NCI-H1436 treated with DMSO at 0.1 percent for 48 hours (cell line): ENCODE data around the gene LINC01488.

Experiments used
- DNase-seq: peaks from one replicate; lab custom pipeline; 2025; lab: John Stamatoyannopoulos, UW

The LINC01488 gene

DNA sequence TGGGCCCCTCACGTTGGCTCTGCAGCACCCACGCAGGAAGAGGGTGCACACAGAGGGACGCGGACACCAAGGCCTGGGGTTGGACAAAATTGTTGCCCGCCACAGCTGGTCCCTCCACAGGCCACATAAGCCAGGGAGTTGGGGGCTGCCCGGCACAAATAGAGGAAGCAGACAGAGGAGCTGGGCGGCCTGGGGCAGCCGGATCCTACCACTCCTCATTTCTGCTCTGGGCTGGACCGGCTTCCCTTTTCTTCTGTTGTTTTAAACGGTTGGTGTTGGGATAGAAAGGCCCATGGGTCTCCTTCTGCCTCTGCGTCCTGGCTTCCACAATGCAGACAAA lies 36.4 kb upstream of the LINC01488 start:
- no peak for DNase-seq

DNA sequence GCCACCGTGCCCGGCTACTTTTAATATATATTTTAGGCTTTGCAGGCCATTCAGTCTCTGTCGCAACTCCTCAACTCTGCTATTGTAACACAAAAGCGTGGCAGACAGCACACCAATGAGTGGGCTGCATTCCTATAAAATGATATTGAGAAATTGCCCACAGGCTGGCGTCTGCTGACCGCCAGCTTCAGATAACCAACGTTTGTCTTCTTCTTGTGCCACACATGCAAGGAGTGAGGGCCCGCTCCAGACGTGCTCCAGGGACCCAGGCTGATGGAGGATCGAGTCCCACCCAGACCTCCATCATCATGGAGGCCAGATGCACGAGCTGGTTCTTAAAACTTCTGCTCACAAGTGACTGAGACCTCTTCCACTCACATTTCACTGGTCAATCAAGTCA lies 35.4 kb upstream of the LINC01488 start:
- DNase-seq, result no peak

DNA sequence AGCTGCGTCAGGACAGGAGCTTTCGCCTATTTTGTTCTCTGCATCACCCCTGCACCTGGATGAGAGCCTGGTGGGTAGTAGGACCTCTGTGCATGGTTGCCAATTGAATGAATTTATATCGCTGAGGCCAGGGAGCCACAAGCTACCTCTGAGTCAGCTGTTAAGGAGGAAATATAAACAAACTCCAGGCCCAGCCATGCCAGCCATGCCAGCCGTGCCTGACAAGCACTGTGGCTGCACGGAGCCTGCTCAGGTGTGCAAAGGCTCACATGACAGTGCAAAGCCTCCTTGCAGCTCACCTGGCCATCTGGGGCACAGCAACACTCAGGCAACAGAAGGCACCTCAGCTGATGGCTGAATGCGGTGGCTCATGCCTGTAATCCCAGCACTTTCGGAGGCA lies 33.7 kb upstream of the LINC01488 start:
- DNase-seq, result no peak

DNA sequence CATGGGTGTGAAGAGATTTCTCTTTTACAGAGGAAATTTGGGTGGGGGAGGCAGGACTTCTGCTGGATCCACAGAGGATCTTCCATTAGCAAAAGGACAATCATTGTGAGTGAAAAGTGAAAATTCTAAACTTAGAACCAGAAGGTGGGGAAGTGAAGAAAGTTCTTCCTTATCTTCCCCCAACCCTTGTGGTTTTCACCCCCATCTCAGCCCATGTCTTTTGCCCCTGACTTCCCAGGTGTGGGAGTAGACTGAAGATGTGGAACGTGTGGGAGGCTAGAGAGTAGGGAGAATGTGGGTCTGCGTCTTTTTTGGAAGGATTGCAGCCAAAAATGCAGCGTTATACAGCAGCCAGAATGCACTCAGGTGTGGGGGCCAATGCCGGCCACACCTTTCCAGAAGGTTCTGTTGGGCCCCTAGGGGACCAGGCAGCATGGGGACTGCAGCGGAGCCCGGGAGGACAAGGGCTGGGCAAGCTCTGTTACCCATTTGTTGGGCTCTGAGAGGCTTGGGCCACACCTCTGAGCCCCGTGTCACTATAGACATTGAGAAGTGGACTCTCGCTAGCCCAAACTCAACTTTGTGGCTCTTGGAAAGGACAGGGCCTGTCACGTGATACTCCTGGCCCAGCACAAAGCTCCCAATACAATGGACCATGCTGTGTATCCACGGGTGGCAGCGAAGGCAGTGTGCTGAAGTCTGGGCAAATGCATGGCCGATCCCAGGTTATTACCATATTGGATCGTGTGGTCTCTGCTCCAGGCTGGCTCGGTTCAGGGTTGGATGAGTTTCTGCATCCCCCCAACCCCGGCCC lies 32.8 kb upstream of the LINC01488 start:
- DNase-seq, result no peak

DNA sequence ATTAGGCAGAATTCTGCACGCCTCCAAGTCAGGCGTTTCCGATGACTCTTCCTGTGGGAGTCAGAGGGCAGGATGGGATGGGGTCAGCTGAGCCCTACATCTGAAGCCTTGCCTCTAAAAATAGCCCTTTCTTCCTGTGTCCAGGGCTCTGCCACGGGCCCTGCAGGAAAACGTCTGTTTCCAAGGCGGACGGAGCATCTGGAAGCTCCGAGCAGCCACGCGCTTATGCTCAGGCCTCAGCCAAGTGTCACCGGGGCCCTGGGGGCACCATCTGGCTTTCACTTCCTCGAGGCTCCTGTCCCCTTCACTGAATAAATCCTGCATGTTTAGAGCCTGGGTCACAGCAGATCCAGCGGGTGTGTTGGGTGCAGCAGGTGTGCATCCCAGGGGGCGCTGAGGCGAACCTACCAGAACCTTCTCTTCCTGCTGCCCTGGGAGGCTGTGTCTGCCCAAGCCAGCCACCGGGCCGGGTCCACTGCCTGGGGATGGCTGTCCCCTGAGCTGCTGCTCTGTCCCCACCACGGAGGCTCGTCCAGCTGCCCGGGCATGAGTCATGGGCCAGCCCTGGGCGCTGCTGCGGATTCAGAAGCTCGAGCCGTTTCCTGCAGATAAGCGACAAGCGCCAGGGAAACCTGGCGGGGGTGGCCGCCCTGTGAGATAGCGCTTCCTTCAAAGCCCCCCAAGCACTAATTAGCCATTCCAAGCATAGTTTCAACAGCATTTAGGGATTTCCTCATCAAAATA lies 32.0 kb upstream of the LINC01488 start:
- DNase-seq, result no peak

DNA sequence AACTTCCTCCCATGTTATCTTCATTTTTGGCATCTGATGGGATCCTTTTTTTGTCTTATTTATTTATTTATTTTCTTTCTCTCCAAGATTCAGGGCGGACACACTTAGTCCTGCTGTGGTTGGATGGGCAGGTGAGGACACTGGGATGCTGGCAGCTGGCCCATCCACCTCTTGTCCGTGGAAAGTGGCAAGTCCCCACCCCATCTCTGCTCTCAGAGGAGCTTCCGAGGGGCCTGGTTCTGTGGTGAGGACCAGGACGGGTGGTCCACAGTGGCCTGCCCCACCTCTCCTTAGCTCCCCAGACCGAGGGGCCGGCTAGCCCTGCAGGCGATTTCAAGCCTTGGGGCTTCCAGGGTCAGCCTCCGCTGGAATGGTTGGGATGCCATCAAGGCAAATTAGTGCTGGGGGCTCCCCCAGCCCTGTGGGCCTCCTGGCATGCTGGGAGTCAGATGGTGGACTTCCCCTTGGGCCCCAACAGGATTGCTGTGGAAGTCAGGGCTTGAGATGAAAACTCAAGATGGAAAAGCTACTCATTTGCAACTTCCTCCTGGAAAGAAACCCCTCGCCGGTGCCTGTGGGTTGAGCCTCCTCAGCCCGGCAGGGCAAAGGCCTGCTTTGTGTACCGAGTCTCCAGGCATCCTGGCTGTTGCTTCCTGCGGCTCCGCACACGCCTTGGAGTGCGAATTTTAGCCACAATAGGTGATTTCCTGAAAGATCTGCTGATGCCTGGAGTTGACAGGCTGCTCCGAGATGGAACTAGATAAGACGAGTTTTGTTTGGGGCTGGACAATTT lies 31.2 kb upstream of the LINC01488 start:
- DNase-seq, result no peak

DNA sequence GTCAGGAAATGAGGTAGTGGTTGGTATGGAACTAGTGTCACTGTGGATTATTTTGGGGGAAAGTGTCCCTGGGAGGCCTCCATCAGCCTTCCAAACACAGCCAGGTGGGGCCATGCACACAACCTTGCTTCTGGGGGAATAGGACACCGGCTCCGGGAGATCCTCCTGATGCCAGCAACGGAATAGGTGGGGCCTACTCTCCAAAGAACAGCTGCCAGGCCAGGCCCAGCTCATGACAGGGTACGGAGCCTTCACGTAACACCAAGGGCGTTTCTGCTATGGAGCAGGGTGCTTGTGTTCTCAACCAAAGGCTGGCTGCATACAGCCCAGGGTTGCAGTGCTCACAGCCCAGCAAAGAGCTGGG lies 30.6 kb upstream of the LINC01488 start:
- DNase-seq, result no peak

DNA sequence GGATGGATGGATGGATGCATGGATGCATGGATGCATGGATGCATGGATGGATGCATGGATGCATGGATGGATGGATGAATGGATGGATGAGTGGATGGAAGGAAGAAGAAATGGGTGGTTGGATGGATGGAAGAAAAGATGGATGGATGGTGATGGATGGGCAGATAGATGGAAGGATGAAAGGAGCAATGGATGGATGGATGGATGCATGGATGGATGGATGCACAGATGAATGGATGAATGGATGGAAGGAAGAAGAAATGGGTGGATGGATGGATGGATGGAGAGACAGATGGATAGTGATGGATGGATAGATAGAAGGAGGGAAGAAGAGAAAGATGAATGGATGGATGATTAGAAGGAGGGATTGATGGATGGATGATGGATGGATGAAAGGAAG lies 30.2 kb upstream of the LINC01488 start:
- no peak for DNase-seq

DNA sequence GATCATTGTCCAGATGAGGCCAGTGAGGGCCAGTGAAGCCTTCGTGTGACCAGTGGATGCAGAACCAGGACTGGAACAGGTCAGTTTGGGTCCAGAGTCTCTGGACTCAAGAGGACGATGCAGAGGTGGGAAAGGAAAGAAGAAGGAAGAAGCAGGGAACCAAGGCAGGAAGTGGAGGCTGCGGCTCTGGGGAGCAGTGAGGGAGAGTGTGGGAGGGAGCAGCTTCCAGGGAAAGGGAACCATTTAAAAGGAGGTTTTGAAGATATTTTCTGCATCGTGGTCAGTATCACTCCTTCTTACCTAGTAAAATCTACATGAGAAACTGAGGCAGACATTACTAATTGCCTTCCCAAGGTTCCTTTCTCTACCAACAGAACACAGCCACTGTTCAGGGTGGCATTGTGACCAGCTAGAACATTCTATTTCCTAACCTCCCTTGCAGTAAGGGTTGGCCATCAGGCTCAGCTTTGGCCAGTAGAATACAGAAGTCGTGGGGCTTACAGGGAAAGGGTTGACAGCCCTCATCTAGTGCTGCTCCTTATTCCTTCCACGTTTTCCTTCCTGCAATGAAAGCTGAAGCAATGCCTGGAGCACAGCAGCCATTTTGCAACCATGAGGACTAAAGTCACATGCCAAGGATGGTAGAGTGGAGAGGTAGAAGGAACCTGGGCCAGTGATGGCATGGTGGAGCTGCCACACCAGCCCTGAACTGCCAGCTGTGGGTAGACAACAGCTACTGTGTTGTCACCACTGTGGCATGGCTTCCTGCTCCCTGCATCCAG lies 29.1 kb upstream of the LINC01488 start:
- no peak for DNase-seq

DNA sequence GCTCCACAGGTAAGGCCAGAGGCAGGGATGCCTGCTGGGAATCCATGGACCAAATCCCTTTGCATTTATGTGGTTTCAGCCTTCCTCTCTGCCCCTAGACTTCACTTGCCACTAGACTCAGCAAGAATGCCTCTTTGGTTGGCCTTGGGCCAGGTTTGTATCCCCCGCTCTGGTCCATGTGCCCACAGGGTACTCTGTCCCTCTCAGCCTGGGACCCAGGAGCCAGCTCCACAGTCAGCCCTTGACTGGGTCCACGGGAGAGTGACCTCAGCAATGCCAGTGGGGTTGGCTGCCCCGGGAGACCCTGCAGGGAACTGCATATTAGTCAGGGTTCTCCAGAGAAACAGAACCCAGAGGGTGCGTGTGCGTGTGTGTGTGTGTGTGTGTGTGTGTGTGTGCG lies 28.3 kb upstream of the LINC01488 start:
- DNase-seq, result no peak

DNA sequence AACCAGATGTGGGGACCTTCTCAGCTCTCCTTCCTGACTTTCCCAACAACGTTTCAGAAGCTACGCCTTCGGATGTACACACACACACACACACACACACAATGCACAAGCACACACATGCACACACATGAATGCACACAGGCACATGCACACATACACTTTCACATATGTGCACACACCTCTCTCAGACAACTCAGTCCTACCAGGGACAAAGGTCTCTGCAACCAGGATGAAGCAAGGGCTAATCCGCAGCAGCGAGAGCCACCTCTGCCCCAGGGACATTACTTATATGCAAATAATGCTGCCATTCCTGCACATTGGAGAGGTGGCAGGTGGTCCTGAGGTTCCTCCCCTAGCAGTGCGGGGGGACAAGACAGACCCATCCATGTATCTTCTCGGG lies 27.4 kb upstream of the LINC01488 start:
- DNase-seq, result no peak

DNA sequence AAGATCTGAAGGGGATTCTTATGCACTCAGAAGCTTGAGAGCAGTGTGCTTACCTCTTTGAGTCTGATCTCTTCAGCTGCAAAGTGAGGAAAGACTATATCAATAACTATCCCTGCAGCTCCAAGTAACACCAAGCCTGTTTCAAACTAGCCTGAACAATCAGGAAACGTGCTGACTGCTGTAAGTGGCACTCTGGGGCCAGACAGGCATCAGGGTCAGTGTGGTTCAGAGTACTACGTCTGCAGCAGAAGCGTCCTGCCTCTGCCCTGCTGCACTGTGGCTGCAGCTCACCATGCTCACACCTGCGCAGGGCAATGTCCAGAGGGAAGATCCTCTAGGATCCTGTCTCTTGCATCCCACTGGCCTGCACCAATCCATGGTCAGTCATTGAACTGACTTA lies 25.5 kb upstream of the LINC01488 start:
- no peak for DNase-seq

DNA sequence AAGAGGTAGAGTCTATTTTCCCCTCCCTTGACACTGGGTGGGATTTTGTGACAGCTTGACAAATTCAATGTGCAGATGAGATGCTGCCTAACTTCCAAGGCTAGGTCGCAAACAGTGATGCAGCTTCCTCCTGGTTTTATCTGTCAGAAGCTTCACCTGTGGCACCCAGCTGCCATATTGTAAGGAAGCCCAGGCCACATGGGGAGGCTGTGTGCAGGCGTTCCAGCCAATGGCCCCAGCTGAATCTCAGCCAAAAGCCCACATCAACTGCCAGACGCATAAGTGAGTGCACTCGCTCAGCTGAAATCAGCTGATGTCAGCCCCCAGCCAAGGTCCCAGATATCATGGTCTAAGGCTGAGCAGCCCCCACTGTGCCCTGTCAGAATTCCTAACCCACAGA lies 24.8 kb upstream of the LINC01488 start:
- no peak for DNase-seq

DNA sequence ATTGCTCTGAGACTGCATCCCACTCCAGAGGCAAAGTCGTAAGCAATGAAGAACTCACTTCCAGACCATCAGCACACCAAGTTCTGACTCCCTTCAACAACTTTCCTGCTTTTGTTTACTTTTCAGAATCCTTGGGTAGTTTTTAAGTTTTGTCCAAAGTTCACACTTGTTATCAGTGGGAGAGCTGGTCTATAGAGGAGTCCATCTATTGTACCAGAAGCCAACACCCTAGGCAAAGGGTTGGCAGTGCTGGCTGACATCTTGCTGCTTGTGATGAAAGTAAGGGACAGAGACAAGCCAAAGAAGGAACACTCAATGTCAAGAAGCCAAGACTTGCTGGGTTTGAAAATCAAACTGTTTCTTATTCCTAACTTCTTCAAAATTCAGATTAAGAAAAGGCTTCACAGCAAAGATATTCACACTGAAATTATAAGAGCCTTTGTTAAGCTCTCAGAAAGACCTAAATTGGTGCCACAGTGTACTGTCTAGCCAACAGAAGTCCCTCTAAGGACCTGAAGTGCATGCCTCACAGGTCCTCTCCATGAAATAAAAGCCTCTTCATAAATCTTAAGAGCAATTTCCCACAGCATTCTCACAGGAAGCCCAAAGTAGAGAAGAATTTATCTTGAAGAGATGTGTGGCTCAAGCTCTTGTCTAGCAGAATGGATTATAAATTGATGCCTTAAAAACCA lies 21.5 kb upstream of the LINC01488 start:
- DNase-seq, result no peak

DNA sequence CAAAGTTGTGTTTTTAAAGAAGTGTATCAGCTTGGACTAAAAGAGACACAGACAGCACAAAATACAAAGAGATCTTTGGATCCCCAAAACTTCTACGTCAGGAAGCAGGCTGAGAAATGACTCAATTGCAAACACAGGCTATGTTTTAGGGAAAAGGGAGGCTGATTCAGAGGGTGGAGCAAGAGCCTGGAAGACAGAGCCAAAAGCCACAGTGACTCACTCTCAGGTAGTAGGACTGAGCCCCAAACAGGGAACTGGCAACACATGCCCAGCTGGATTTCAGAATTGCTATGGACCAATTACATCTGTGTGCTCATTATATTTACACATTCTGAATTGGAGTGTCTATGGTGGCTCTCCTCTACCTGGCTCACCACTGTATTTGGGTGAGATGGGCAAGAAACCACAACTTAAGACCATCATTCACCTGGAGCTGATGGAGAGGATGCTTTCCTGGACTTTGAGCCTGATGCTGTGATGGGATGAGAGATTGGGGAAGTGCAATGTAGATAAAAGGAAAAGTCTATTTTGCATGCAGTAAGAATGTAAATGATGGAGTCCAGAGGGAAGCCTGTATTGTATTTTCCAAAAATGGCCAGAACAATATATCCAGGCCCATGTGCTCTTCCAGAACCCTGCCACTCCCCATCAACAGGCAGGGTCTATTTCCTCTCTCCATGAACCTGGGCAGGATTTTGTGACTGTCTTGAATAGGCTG lies 20.8 kb upstream of the LINC01488 start:
- no peak for DNase-seq

DNA sequence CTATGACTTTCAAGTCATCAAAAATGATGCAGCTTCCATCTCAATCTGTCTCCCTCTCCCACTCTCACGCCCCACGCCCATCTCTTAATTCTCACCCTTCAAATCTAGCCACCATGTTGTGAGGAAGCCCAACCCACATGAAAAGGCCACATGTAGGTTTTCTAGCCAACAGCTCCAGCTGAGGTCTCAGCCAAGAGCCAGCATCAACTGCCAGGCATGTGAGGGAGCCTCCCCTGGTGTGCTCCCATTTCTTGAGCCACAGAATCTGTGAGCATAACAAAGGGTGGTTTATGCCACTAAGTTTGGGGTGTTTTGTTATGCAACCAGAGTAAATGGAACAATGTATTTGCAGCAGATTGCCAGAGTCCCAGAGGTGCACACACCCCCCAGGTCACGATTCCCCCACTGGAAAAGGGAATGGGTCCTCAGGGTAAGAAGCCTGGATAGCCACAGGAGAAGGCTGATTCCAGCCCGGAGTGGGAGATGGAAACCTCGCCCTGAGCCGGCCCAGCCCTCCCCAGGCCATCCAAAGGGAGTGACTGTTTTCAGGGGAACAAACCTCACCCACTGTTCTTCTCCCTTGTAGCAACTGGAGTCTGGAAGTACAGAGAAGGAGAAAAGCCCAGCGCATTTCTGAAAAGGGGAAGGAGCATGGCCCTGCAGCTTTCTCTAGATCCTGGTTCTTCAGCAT lies 20.0 kb upstream of the LINC01488 start:
- DNase-seq, result no peak

DNA sequence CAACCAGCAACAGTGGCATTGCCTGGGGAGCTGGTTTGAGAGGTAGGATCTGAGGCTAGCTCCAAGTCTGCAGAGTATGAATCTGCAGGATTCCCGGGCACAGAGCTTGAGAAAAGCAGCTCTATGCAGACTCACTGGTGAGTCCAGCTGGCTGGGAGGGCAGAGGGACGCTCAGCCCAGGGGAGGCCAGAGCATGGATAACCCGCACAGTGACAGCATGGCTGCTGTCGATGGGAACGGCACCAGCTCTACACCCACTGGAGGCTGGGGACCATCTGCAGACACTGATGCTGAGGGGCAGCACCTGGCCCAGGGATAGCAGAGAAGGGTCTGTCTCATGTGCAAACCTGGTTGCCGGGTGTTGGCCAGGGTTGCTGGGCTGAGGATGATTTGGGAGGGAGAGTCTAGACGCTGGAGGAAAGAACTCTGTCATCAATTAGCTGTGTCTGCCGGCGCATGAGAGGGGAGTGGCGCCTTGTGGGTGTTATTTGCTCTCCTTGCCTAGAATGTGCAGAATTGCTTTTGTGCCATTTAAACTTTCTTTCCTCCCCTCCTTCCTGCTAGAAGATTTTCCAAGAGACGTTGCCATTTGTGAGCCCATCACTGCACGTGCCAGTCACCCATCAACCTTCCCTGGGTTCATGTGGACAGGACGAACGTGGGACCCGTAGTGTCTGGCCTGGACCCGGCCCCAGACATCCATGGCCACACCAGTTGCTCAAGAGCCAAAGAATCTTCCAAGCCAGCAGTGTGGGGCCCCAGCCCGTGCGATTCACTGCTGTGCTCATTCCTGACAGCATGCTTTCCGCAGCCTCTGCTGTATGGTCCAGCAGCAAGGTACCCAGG lies 19.1 kb upstream of the LINC01488 start:
- no peak for DNase-seq

DNA sequence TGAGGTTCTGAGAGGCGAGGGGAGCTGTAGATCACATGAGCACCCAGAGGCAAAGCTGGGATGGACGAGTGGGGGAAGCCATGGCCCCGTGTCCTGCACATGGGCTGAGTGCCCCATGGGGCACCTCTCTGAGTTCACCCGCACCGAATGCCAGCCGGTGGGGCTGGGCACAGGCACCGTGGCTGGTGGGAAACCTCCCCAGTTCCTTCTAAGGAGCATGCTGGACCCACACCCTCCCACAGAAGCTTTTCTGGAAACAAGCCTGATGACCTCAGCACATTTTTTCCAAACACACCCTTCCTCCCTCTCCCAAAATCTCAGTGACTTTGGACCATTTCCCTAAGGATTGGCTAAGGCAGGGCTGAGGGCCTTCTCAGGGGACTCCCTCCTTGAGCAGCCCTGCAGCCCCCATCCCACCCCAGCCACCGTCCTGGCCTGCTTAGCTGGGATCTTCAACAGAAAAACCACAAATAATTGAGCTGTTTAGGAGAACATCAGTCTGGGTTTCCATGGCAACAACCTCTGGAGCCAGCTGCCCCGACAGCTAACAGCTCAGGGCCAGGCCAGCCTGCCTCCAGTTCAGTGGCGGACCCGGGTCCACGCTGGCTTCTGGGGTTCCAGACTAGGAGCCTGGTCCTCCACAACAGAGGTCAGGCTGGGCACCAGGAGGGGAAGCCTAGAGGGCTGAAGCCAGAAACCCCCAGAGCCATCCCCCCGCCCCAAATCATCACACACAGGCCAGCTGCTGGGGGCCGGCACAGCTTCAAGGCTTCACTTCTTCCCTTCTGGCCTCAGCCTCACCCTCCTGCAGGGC lies 18.1 kb upstream of the LINC01488 start:
- no peak for DNase-seq
